HG02981 (cell line): ENCODE measurements around the gene COL17A1.

Experiments
- ATAC-seq: cut with Tn5 transposase; IDR thresholded peaks from one replicate; pipeline ENCODE4 v1.9.1; 2021; ENCODE audit warnings: mild to moderate bottlenecking, moderate library complexity; ENCODE audit not compliant: unreplicated experiment

Gene COL17A1

GRCh38 chr10:104098358-104098925 lies 12.8 kb upstream of the COL17A1 start:
- ATAC-seq, result no peak

- no peak for ATAC-seq
These were observed 11.0 kb upstream of the COL17A1 start for GRCh38 chr10:104096692-104097091.

- ATAC-seq, result no peak
These were observed 7.1 kb upstream of the COL17A1 start for GRCh38 chr10:104092749-104093148.

- ATAC-seq, result no peak
These were observed 4.9 kb upstream of the COL17A1 start for GRCh38 chr10:104090611-104091010.

- ATAC-seq, result no peak
These were observed 3.9 kb upstream of the COL17A1 start for GRCh38 chr10:104089621-104090020.

- ATAC-seq, result no peak
These were observed 2.6 kb upstream of the COL17A1 start for GRCh38 chr10:104088239-104088638.

GRCh38 chr10:104084482-104085142 lies 1.1 kb downstream of the COL17A1 start:
- no peak for ATAC-seq

GRCh38 chr10:104081998-104082397 lies 3.7 kb downstream of the COL17A1 start:
- ATAC-seq, result no peak

GRCh38 chr10:104080762-104081161 lies 4.9 kb downstream of the COL17A1 start:
- no peak for ATAC-seq

- no peak for ATAC-seq
These were observed 8.0 kb downstream of the COL17A1 start for GRCh38 chr10:104077663-104078151.

- no peak for ATAC-seq
These were observed 8.4 kb downstream of the COL17A1 start for GRCh38 chr10:104077247-104077646.

GRCh38 chr10:104076743-104077160 lies 8.9 kb downstream of the COL17A1 start:
- ATAC-seq, result no peak

- no peak for ATAC-seq
These were observed 11.2 kb downstream of the COL17A1 start for GRCh38 chr10:104074505-104074904.

GRCh38 chr10:104072786-104073185 lies 12.9 kb downstream of the COL17A1 start:
- no peak for ATAC-seq

- ATAC-seq, result no peak
These were observed 16.1 kb downstream of the COL17A1 start for GRCh38 chr10:104069613-104070012.

GRCh38 chr10:104067525-104067924 lies 18.2 kb downstream of the COL17A1 start:
- ATAC-seq, result no peak

- ATAC-seq, result no peak
These were observed 18.7 kb downstream of the COL17A1 start for GRCh38 chr10:104066945-104067344.

GRCh38 chr10:104065748-104066147 lies 19.9 kb downstream of the COL17A1 start:
- ATAC-seq, result no peak

- no peak for ATAC-seq
These were observed 24.5 kb downstream of the COL17A1 start for GRCh38 chr10:104061196-104061595.

GRCh38 chr10:104059364-104059763 lies 26.3 kb downstream of the COL17A1 start:
- no peak for ATAC-seq

- no peak for ATAC-seq
These were observed 28.0 kb downstream of the COL17A1 start for GRCh38 chr10:104057717-104058116.

- ATAC-seq, result no peak
These were observed 28.9 kb downstream of the COL17A1 start for GRCh38 chr10:104056619-104057273.
